Effector memory CD8-positive, alpha-beta T cell (primary cell): ENCODE results near the gene TNNI3.
"Not testable (repeated sequence)": the region's sequence is repeated elsewhere in the genome, so short reads cannot be mapped to it uniquely, and the experiment has no call there.

Experiments
- ATAC-seq: fragments of 150-1000 bp; cut with Tn5 transposase; replicated peaks from 2 replicates; pipeline ENCODE4 v1.10.0; 2021; ENCODE audit warnings: mild to moderate bottlenecking, moderate library complexity
- DNase-seq, 3 experiments: peaks; one replicate each; pipeline ENCODE4 v3.0.0; 2021
- H3K27ac Mint-ChIP-seq, 2 donors: one replicate each; pipeline ENCODE4 v1.8.0; 2022; ENCODE audit warnings: mild to moderate bottlenecking in 2 of 2, mixed read lengths in 2 of 2, moderate library complexity in 2 of 2
- H3K27me3 Mint-ChIP-seq, 2 donors: one replicate each; pipeline ENCODE4 v1.8.0; 2022; ENCODE audit warnings: mixed read lengths in 2 of 2
- H3K36me3 Mint-ChIP-seq: one replicate; pipeline ENCODE4 v1.8.0; 2022; ENCODE audit warnings: mild to moderate bottlenecking, moderate library complexity, mixed read lengths; ENCODE audit not compliant: insufficient read depth
- H3K4me1 Mint-ChIP-seq, 2 donors: one replicate each; pipeline ENCODE4 v1.8.0; 2022; ENCODE audit warnings: low read depth in 2 of 2, mixed read lengths in 2 of 2
- H3K4me3 Mint-ChIP-seq, 2 donors: one replicate each; pipeline ENCODE4 v1.8.0; 2022; ENCODE audit warnings: mild to moderate bottlenecking in 2 of 2, mixed read lengths in 2 of 2, moderate library complexity in 2 of 2
- H3K9me3 Mint-ChIP-seq, 2 donors: one replicate each; pipeline ENCODE4 v1.8.0; 2022; ENCODE audit warnings: mixed read lengths in 2 of 2

TNNI3 gene

DNA sequence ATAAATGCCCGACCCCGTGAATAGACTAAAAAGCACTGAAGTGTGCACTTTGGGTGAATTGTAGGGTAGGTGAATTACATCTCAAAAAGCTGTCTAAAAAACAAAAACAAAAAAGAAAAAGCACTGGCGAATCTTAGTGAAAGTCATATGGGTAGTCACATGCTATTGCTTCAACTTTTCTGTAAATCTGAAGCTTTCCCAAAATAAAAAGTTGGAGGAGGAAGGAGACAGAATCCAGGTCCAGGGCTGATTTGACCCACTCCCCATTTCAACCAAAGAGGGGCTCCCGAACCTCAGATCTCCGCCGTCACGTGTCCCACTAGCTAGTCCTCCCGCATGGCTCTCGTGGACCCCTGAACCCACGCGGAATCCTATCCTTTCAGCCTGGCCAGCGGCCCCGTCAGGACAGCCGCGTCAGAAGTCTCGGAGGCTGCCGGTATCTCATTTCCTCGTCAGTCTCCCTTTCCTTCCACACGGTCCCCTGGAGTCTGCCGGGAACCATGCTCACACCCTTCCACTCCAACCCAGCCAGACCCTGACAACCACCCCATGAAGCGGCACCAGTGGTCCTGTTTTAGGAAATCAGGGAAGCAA, 46.2 kb downstream of the TNNI3 start:
- Mint-ChIP-seq H3K4me3 (no peak overlapping the region), H3K9me3 (no peaks in the 10 kb centered on the region), H3K27me3 (no peaks in the 10 kb centered on the region), H3K4me1 (peaks cover 25 to 29% of the 10 kb centered on the region in 2 donors), H3K27ac (peak overlapping the region in 1 of 2 donors; percentile 24), H3K36me3 (peaks cover 13% of the 10 kb centered on the region)
- no peak for DNase-seq
- no peak for ATAC-seq

DNA sequence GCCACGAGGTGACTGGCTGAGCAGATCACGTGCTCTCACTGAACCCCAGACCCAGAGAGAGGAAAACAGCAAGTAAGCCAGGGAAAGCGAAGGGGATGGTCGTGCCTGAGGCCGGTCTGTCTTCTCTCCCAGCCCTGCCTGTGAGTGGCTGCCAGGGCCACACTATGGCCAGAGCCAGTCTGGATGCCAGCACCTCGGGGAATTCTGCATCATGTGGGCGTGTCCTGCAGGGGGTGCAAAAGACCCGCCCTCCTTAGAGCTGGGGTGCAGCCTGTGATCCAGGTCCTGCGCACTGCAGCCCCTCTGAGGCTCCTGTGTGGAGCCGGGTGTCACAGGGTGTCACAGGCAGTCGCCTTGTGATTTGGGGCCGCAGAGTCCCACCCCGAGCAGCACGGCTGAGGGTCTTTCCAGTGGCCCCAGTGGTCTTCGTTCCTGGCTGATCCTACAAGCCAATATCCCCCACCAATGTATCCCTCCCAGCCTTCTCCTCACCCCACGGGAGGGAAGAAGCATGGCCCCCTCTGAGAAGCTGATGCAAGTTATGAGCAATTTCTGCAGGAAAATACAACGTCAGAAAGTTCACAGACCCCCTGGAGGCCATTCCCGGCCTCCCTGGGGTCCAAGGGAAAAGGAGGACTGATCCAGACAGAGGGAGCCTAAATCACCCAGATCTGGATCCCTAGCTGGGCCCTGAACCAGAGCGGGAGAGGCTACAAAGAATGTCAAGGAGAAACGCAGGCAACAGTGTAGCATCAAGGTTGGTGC, 47.8 kb downstream of the TNNI3 start:
- no peak for DNase-seq
- Mint-ChIP-seq H3K36me3 (peaks cover 16% of the 10 kb centered on the region), H3K27ac (no peak overlapping the region)

DNA sequence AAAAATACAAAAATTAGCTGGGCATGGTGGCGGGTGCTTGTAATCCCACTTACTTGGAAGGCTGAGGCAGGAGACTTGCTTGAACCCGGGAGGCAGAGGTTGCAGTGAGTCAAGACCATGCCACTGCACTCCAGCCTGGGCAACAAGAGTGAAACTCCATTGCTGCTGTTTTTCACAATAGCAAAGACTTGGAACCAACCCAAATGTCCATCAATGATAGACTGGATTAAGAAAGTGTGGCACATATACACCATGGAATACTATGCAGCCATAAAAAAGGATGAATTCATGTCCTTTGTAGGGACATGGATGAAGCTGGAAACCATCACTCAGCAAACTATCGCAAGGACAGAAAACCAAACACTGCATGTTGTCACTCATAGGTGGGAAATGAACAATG, 50.3 kb downstream of the TNNI3 start:
- not testable (repeated sequence) for H3K4me3 Mint-ChIP-seq, H3K27me3 Mint-ChIP-seq, H3K27ac Mint-ChIP-seq, H3K9me3 Mint-ChIP-seq, ATAC-seq, DNase-seq
- H3K36me3 Mint-ChIP-seq = peaks cover 30% of the 10 kb centered on the region
- peaks cover 7 to 15% of the 10 kb centered on the region in 2 donors for H3K4me1 Mint-ChIP-seq

More for the DNA sequence above, 47.8 kb downstream of the TNNI3 start:
- no peak for ATAC-seq
- Mint-ChIP-seq H3K4me3 (no peak overlapping the region), H3K27me3 (no peaks in the 10 kb centered on the region), H3K9me3 (no peaks in the 10 kb centered on the region), H3K4me1 (peaks cover 14 to 15% of the 10 kb centered on the region in 2 donors)

DNA sequence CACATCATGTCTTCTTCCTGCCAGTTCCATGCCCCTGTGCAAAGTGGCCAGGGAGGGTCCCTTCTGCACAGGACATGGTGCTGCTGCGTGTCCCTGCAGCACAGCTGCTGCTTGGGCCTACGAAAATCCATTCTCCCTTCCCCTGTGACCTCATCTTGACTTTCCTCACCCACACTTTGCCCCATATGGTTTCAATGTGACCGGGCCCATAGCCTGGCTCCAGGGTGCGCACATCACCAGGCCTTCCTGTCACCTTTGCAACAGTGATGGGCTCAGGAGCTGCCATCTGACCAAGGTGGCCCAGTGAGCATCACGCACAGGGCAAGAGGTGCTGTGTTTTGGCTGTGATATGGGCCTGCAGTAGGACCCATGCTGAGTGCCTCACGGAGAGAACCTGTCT, 50.9 kb downstream of the TNNI3 start:
- Mint-ChIP-seq H3K9me3 (no peaks in the 10 kb centered on the region), H3K4me3 (no peak overlapping the region), H3K27me3 (no peaks in the 10 kb centered on the region), H3K36me3 (peaks cover 34% of the 10 kb centered on the region), H3K27ac (no peak overlapping the region), H3K4me1 (peaks cover 7 to 15% of the 10 kb centered on the region in 2 donors)
- ATAC-seq = no peak
- DNase-seq = no peak

DNA sequence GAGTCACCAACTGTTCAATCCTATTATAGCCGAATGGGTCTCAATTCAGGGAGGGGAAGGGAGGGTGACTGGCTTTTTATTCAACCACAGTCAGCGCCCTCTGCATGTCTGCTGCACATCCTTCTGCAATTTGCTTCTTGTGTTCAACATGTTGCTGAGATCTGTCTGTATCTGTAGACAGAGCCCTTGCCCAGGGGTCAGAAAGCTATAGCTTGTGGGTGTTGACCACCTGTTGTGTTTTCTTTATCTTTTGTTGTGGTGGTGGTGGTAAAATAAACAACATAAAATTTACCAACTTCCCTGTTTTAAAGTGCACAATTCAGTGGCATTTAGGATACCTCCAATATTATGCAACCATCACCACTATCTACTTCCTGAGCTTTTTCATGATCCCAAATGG, 52.3 kb downstream of the TNNI3 start:
- peaks cover 34% of the 10 kb centered on the region for H3K36me3 Mint-ChIP-seq
- no peaks in the 10 kb centered on the region for H3K9me3 Mint-ChIP-seq
- H3K27ac Mint-ChIP-seq = peak overlapping the region in 1 of 2 donors; percentile 22
- ATAC-seq (no peak), DNase-seq (no peak)
- peaks cover 7 to 15% of the 10 kb centered on the region in 2 donors for H3K4me1 Mint-ChIP-seq
- H3K4me3 Mint-ChIP-seq = no peak overlapping the region
- H3K27me3 Mint-ChIP-seq = no peaks in the 10 kb centered on the region

DNA sequence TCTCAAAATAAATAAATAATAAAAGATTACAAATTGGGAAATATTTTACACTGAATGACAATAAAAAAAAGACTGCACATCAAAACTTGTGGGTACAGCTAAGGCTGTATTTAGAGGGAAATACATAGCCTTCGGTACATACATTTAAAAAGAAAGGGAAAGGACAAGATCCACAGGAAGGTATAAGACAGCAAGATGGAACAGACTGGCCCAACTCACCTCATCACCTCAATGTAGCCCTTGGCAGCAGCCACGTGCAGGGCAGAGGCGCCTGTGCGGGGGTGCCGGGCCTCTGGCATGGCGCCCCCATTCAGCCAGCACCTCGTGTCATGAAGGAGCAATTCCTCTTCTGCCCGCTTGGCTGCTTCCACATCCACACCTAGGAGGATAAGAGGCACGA, 54.3 kb downstream of the TNNI3 start:
- Mint-ChIP-seq H3K27ac (no peak overlapping the region), H3K27me3 (no peaks in the 10 kb centered on the region), H3K4me1 (peaks cover 0 to 12% of the 10 kb centered on the region in 2 donors), H3K9me3 (no peaks in the 10 kb centered on the region), H3K36me3 (peaks cover 28% of the 10 kb centered on the region), H3K4me3 (no peak overlapping the region)
- DNase-seq = no peak
- no peak for ATAC-seq
